ENCODE data around the gene KCNH4.
"Not testable (repeated sequence)": the region's sequence is repeated elsewhere in the genome, so short reads cannot be mapped to it uniquely, and the experiment has no call there.

KCNH4 gene

GRCh38 chr17:42163113-42163512 is 17.8 kb downstream of the KCNH4 start:
- no peak overlapping the region for H3K27ac ChIP-seq (ENCODE audit: low read depth, low read length)
- no peaks in the 10 kb centered on the region for H3K27me3 ChIP-seq (ENCODE audit: control insufficient read depth in 1 of 2, insufficient read depth in 2 of 2, low read length in 2 of 2)
- H3K36me3 ChIP-seq (ENCODE audit: control insufficient read depth in 1 of 2, insufficient read depth in 2 of 2, low read length in 2 of 2): no peaks in the 10 kb centered on the region
- no peaks in the 10 kb centered on the region for H3K4me1 ChIP-seq (ENCODE audit: control insufficient read depth in 1 of 2, insufficient read depth in 2 of 2, low read length in 2 of 2)
- H3K9ac ChIP-seq (ENCODE audit: low read depth in 1 of 2, low read length in 2 of 2): no peak overlapping the region
- no peak overlapping the region for H3K4me3 ChIP-seq (ENCODE audit: low read depth in 1 of 2, low read length in 2 of 2)
- H3K9me3 ChIP-seq (ENCODE audit: control insufficient read depth in 1 of 2, low read length in 2 of 2): no peaks in the 10 kb centered on the region

- no peak overlapping the region for H3K4me3 ChIP-seq (ENCODE audit: low read depth in 1 of 2, low read length in 2 of 2)
- H3K4me1 ChIP-seq (ENCODE audit: control insufficient read depth in 1 of 2, insufficient read depth in 2 of 2, low read length in 2 of 2): no peaks in the 10 kb centered on the region
- no peaks in the 10 kb centered on the region for H3K9me3 ChIP-seq (ENCODE audit: control insufficient read depth in 1 of 2, low read length in 2 of 2)
- no peaks in the 10 kb centered on the region for H3K36me3 ChIP-seq (ENCODE audit: control insufficient read depth in 1 of 2, insufficient read depth in 2 of 2, low read length in 2 of 2)
- H3K27ac ChIP-seq (ENCODE audit: low read depth, low read length): no peak overlapping the region
- no peak overlapping the region for H3K9ac ChIP-seq (ENCODE audit: low read depth in 1 of 2, low read length in 2 of 2)
- H3K27me3 ChIP-seq (ENCODE audit: control insufficient read depth in 1 of 2, insufficient read depth in 2 of 2, low read length in 2 of 2): no peaks in the 10 kb centered on the region
Observed at GRCh38 chr17:42160531-42160910, 20.4 kb downstream of the KCNH4 start.

GRCh38 chr17:42159796-42160530 is 21.0 kb downstream of the KCNH4 start:
- Histone ChIP-seq H3K27me3 (ENCODE audit: control insufficient read depth in 1 of 2, insufficient read depth in 2 of 2, low read length in 2 of 2) (no peaks in the 10 kb centered on the region), H3K4me3 (ENCODE audit: low read depth in 1 of 2, low read length in 2 of 2) (no peak overlapping the region), H3K9ac (ENCODE audit: low read depth in 1 of 2, low read length in 2 of 2) (no peak overlapping the region), H3K9me3 (ENCODE audit: control insufficient read depth in 1 of 2, low read length in 2 of 2) (no peaks in the 10 kb centered on the region), H3K36me3 (ENCODE audit: control insufficient read depth in 1 of 2, insufficient read depth in 2 of 2, low read length in 2 of 2) (no peaks in the 10 kb centered on the region), H3K4me1 (ENCODE audit: control insufficient read depth in 1 of 2, insufficient read depth in 2 of 2, low read length in 2 of 2) (no peaks in the 10 kb centered on the region), H3K27ac (ENCODE audit: low read depth, low read length) (no peak overlapping the region)

GRCh38 chr17:42155614-42156045 is 25.3 kb downstream of the KCNH4 start:
- no peak overlapping the region for H3K9ac ChIP-seq (ENCODE audit: low read depth in 1 of 2, low read length in 2 of 2)
- no peak overlapping the region for H3K27ac ChIP-seq (ENCODE audit: low read depth, low read length)
- H3K4me3 ChIP-seq (ENCODE audit: low read depth in 1 of 2, low read length in 2 of 2): peak overlapping the region; percentile 52 to 57
- no peaks in the 10 kb centered on the region for H3K9me3 ChIP-seq (ENCODE audit: control insufficient read depth in 1 of 2, low read length in 2 of 2)
- H3K36me3 ChIP-seq (ENCODE audit: control insufficient read depth in 1 of 2, insufficient read depth in 2 of 2, low read length in 2 of 2): peaks cover 0 to 11% of the 10 kb centered on the region in 2 donors
- peaks cover 12 to 14% of the 10 kb centered on the region in 2 donors for H3K4me1 ChIP-seq (ENCODE audit: control insufficient read depth in 1 of 2, insufficient read depth in 2 of 2, low read length in 2 of 2)
- H3K27me3 ChIP-seq (ENCODE audit: control insufficient read depth in 1 of 2, insufficient read depth in 2 of 2, low read length in 2 of 2): no peaks in the 10 kb centered on the region

GRCh38 chr17:42153919-42154742 is 26.8 kb downstream of the KCNH4 start:
- Histone ChIP-seq H3K27me3 (ENCODE audit: control insufficient read depth in 1 of 2, insufficient read depth in 2 of 2, low read length in 2 of 2) (no peaks in the 10 kb centered on the region), H3K36me3 (ENCODE audit: control insufficient read depth in 1 of 2, insufficient read depth in 2 of 2, low read length in 2 of 2) (peaks cover 0 to 18% of the 10 kb centered on the region in 2 donors), H3K9me3 (ENCODE audit: control insufficient read depth in 1 of 2, low read length in 2 of 2) (no peaks in the 10 kb centered on the region), H3K27ac (ENCODE audit: low read depth, low read length) (peak overlapping the region; percentile 55), H3K4me1 (ENCODE audit: control insufficient read depth in 1 of 2, insufficient read depth in 2 of 2, low read length in 2 of 2) (peaks cover 12 to 14% of the 10 kb centered on the region in 2 donors), H3K4me3 (ENCODE audit: low read depth in 1 of 2, low read length in 2 of 2) (peak overlapping the region; percentile 83 to 100), H3K9ac (ENCODE audit: low read depth in 1 of 2, low read length in 2 of 2) (peak overlapping the region; percentile 95 to 98)

- Histone ChIP-seq H3K27me3 (ENCODE audit: control insufficient read depth in 1 of 2, insufficient read depth in 2 of 2, low read length in 2 of 2) (no peaks in the 10 kb centered on the region), H3K9ac (ENCODE audit: low read depth in 1 of 2, low read length in 2 of 2) (no peak overlapping the region), H3K4me3 (ENCODE audit: low read depth in 1 of 2, low read length in 2 of 2) (no peak overlapping the region), H3K27ac (ENCODE audit: low read depth, low read length) (no peak overlapping the region), H3K36me3 (ENCODE audit: control insufficient read depth in 1 of 2, insufficient read depth in 2 of 2, low read length in 2 of 2) (peaks cover 4 to 57% of the 10 kb centered on the region in 2 donors), H3K4me1 (ENCODE audit: control insufficient read depth in 1 of 2, insufficient read depth in 2 of 2, low read length in 2 of 2) (no peaks in the 10 kb centered on the region), H3K9me3 (ENCODE audit: control insufficient read depth in 1 of 2, low read length in 2 of 2) (no peaks in the 10 kb centered on the region)
Observed at GRCh38 chr17:42146911-42147607, 33.9 kb downstream of the KCNH4 start.

- peaks cover 9 to 13% of the 10 kb centered on the region in 2 donors for H3K4me1 ChIP-seq (ENCODE audit: control insufficient read depth in 1 of 2, insufficient read depth in 2 of 2, low read length in 2 of 2)
- H3K27ac ChIP-seq (ENCODE audit: low read depth, low read length): not testable (repeated sequence)
Observed at GRCh38 chr17:42143138-42143537, 37.8 kb downstream of the KCNH4 start.

GRCh38 chr17:42142371-42142896 is 38.5 kb downstream of the KCNH4 start:
- no peaks in the 10 kb centered on the region for H3K9me3 ChIP-seq (ENCODE audit: control insufficient read depth in 1 of 2, low read length in 2 of 2)
- no peak overlapping the region for H3K4me3 ChIP-seq (ENCODE audit: low read depth in 1 of 2, low read length in 2 of 2)
- H3K27me3 ChIP-seq (ENCODE audit: control insufficient read depth in 1 of 2, insufficient read depth in 2 of 2, low read length in 2 of 2): no peaks in the 10 kb centered on the region
- H3K36me3 ChIP-seq (ENCODE audit: control insufficient read depth in 1 of 2, insufficient read depth in 2 of 2, low read length in 2 of 2): peaks cover 0 to 39% of the 10 kb centered on the region in 2 donors
- H3K9ac ChIP-seq (ENCODE audit: low read depth in 1 of 2, low read length in 2 of 2): no peak overlapping the region
- H3K4me1 ChIP-seq (ENCODE audit: control insufficient read depth in 1 of 2, insufficient read depth in 2 of 2, low read length in 2 of 2): peaks cover 13 to 15% of the 10 kb centered on the region in 2 donors
- H3K27ac ChIP-seq (ENCODE audit: low read depth, low read length): no peak overlapping the region

More at GRCh38 chr17:42143138-42143537, 37.8 kb downstream of the KCNH4 start:
- not testable (repeated sequence) for H3K9me3 ChIP-seq (ENCODE audit: control insufficient read depth in 1 of 2, low read length in 2 of 2); H3K9ac ChIP-seq (ENCODE audit: low read depth in 1 of 2, low read length in 2 of 2); H3K4me3 ChIP-seq (ENCODE audit: low read depth in 1 of 2, low read length in 2 of 2); H3K27me3 ChIP-seq (ENCODE audit: control insufficient read depth in 1 of 2, insufficient read depth in 2 of 2, low read length in 2 of 2)
- peaks cover 0 to 44% of the 10 kb centered on the region in 2 donors for H3K36me3 ChIP-seq (ENCODE audit: control insufficient read depth in 1 of 2, insufficient read depth in 2 of 2, low read length in 2 of 2)

GRCh38 chr17:42141382-42141781 is 39.6 kb downstream of the KCNH4 start:
- H3K27ac ChIP-seq (ENCODE audit: low read depth, low read length): no peak overlapping the region
- peaks cover 19 to 20% of the 10 kb centered on the region in 2 donors for H3K4me1 ChIP-seq (ENCODE audit: control insufficient read depth in 1 of 2, insufficient read depth in 2 of 2, low read length in 2 of 2)
- H3K27me3 ChIP-seq (ENCODE audit: control insufficient read depth in 1 of 2, insufficient read depth in 2 of 2, low read length in 2 of 2): no peaks in the 10 kb centered on the region
- no peak overlapping the region for H3K4me3 ChIP-seq (ENCODE audit: low read depth in 1 of 2, low read length in 2 of 2)
- H3K9ac ChIP-seq (ENCODE audit: low read depth in 1 of 2, low read length in 2 of 2): no peak overlapping the region
- no peaks in the 10 kb centered on the region for H3K9me3 ChIP-seq (ENCODE audit: control insufficient read depth in 1 of 2, low read length in 2 of 2)
- peaks cover 0 to 36% of the 10 kb centered on the region in 2 donors for H3K36me3 ChIP-seq (ENCODE audit: control insufficient read depth in 1 of 2, insufficient read depth in 2 of 2, low read length in 2 of 2)

Data from duodenal mucosa (tissue), 2 donors.